ACC112 (cell line): ENCODE measurements around the gene HSPA12A.

Experiments used
- H2AFZ ChIP-seq: fragments of 200-600 bp; sonication (generic); one replicate; pipeline ENCODE4 v1.6.0; 2017; ENCODE audit warnings: antibody characterized with exemption, low read length; ENCODE audit not compliant: unreplicated experiment
- H3K27ac ChIP-seq: fragments of 200-600 bp; sonication (generic); 2 replicates; pipeline ENCODE4 v1.5.1; 2014; ENCODE audit warnings: low read depth, mild to moderate bottlenecking, antibody characterized with exemption, low read length, moderate library complexity
- H3K27me3 ChIP-seq: fragments of 200-600 bp; sonication (generic); 2 replicates; pipeline ENCODE4 v1.6.1; 2014; ENCODE audit warnings: mild to moderate bottlenecking, antibody characterized with exemption, low read length, moderate library complexity, mixed read lengths; ENCODE audit not compliant: insufficient read depth
- H3K36me3 ChIP-seq: fragments of 200-600 bp; sonication (generic); 2 replicates; pipeline ENCODE4 v1.6.1; 2016; ENCODE audit warnings: mild to moderate bottlenecking, antibody characterized with exemption, low read length, moderate library complexity, mixed read lengths; ENCODE audit not compliant: insufficient read depth
- H3K4me1 ChIP-seq: fragments of 200-600 bp; sonication (generic); one replicate; pipeline ENCODE4 v1.6.1; 2016; ENCODE audit warnings: low read length, mixed read lengths; ENCODE audit not compliant: insufficient read depth, unreplicated experiment, control insufficient read depth
- H3K4me3 ChIP-seq: fragments of 200-600 bp; sonication (generic); 2 replicates; pipeline ENCODE4 v1.5.1; 2014; ENCODE audit warnings: mild to moderate bottlenecking, low read depth, low read length
- H3K79me2 ChIP-seq: fragments of 200-600 bp; sonication (generic); one replicate; pipeline ENCODE4 v1.6.0; 2016; ENCODE audit warnings: low read length; ENCODE audit not compliant: control insufficient read depth, unreplicated experiment, insufficient read depth

HSPA12A gene

DNA sequence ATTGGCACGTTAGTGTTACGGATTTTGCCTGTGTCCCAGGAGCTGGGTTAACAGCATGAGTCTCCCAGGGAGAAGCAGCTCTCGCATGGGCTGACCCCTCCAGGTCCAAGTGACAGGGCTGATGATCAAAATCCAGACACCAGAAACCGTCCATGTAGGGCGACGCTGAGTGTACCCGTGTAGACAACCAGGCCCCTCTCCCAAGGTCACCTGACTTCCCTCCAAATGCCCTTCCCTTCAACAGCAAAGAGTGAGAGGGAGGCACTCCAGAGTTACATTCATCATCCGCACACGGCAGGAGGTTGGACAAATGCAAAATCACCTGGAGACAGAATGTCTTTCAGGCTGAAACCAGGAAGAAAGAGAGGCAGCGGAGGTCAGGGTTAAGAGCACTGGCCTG lies 14.9 kb upstream of the HSPA12A start:
- Histone ChIP-seq H3K4me3 (no peak overlapping the region), H3K27me3 (no peaks in the 10 kb centered on the region), H3K27ac (no peak overlapping the region), H3K36me3 (no peaks in the 10 kb centered on the region), H3K79me2 (no peaks in the 10 kb centered on the region), H3K4me1 (peaks cover 28% of the 10 kb centered on the region), H2AFZ (no peak overlapping the region)

DNA sequence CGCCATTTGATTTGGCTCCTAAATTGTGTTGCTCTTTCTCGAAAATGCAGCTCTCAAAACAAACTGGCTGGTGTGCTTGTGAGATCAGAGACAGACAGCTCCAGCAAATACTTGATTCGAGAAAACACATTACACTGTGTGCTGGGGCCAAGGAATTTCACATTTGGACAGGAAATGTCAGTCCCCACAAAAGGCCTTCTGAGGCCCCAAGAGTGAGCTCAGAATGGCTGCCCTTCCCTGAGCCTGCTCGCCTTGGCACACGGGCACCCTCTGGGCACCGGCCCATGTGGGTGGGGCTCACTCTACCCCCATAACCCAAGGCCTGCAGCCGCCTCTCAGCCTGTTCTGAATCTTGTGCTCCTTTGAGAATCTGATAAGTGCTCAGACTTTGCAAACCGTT lies 13.9 kb upstream of the HSPA12A start:
- no peaks in the 10 kb centered on the region for H3K36me3 ChIP-seq
- peak overlapping the region; percentile 9 for H2AFZ ChIP-seq
- no peak overlapping the region for H3K27ac ChIP-seq
- peaks cover 29% of the 10 kb centered on the region for H3K4me1 ChIP-seq
- no peaks in the 10 kb centered on the region for H3K27me3 ChIP-seq
- H3K79me2 ChIP-seq = no peaks in the 10 kb centered on the region
- no peak overlapping the region for H3K4me3 ChIP-seq

DNA sequence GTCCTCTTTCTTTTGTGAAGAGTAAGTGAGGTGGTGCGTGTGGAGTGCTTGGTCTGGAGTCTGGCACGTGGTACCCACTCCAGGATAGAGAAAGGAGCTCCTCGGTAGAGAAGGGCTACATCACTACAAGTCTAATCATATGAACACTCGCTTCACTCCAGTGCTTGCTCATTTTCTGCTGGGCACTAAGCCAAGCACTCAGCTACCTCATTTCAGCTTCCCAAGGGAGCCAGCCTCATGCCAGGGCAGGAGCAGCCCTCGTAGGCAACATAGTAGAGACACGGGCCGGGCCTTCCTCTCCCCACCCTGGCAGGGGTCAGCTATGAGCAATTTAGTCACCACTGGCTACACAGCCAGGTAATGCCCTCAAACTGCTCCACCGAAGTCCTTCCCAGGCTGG lies 11.4 kb upstream of the HSPA12A start:
- no peak overlapping the region for H3K4me3 ChIP-seq
- H3K79me2 ChIP-seq = no peaks in the 10 kb centered on the region
- no peak overlapping the region for H2AFZ ChIP-seq

DNA sequence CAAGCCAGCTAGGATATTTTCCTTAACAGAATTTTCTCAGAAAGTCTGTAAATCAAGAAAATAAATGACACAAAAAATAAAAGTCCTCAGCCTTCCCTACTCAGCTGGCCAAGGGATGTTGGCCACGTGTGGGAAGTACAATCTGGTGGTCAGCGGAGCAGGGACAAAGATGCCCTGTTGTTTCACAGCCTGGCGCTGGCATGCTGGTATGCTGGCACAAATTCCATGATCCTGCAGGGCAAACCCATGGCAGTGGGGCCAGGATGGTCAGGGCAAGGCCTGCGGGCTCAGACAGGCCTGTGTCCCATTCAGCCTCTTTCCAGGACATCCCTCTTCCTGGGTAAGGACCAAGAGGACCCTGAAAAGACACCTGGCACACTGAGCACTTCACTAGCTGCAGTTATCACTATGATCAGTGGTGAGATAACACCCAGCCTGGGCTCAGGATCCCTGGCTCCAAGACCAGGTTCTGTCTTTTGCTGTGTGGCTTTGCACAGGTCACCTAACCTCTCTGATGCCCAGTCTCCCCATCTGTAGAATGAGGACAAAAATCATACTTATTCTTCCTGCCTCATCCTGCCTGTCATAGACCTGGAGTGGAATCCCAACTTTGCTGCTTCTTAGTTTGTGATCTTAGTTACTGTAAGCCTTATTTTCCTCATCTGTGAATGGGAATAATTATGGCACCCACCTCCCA lies 10.8 kb upstream of the HSPA12A start:
- no peak overlapping the region for H3K27ac ChIP-seq

More for the DNA sequence above, 11.4 kb upstream of the HSPA12A start:
- no peak overlapping the region for H3K27ac ChIP-seq
- no peaks in the 10 kb centered on the region for H3K27me3 ChIP-seq
- H3K4me1 ChIP-seq = peaks cover 29% of the 10 kb centered on the region
- H3K36me3 ChIP-seq = no peaks in the 10 kb centered on the region

DNA sequence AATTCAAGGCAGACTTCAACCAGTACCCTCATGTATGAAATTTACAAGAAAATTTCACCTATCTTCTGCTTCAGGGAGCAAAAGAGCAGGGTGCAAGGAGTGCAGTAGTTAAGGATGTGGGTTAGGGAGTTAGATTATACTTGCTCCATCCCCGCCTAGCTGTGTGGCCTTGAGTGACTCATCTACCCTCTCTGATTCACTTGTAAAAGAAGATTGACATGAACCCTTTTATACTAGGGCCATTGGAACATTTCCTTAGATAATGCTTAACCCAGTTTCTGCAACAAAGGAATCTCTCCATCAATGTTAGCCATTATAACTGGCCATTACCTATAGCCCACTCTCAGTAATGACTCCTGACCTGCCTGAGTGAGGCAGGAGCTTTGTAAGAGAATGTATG lies 10.2 kb upstream of the HSPA12A start:
- H3K27ac ChIP-seq = no peak overlapping the region
- peaks cover 35% of the 10 kb centered on the region for H3K4me1 ChIP-seq
- H3K36me3 ChIP-seq = no peaks in the 10 kb centered on the region
- no peak overlapping the region for H3K4me3 ChIP-seq
- H2AFZ ChIP-seq = no peak overlapping the region
- no peaks in the 10 kb centered on the region for H3K27me3 ChIP-seq
- H3K79me2 ChIP-seq = no peaks in the 10 kb centered on the region

More for the DNA sequence above, 10.8 kb upstream of the HSPA12A start:
- Histone ChIP-seq H3K36me3 (no peaks in the 10 kb centered on the region), H2AFZ (no peak overlapping the region), H3K4me1 (peaks cover 33% of the 10 kb centered on the region), H3K79me2 (no peaks in the 10 kb centered on the region), H3K4me3 (no peak overlapping the region), H3K27me3 (no peaks in the 10 kb centered on the region)

DNA sequence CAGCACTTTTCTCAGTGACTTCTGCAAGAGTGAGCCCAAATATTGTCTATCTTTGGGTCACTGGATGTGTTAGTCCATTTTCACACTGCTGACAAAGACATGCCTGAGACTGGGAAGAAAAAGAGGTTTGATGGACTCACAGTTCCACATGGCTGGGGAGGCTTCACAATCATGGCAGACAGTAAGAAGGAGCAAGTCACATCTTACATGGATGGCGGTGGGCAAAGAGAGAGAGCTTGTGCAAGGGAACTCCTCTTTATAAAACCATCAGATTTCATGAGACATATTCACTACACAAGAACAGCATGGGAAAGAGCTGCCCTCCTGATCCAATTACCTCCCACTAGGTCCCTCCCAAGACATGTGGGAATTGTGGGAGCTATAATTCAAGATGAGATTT lies 6.1 kb upstream of the HSPA12A start:
- Histone ChIP-seq H3K79me2 (no peaks in the 10 kb centered on the region), H3K27me3 (no peaks in the 10 kb centered on the region), H3K4me1 (peaks cover 19% of the 10 kb centered on the region), H3K4me3 (no peak overlapping the region), H2AFZ (no peak overlapping the region), H3K27ac (no peak overlapping the region), H3K36me3 (no peaks in the 10 kb centered on the region)

DNA sequence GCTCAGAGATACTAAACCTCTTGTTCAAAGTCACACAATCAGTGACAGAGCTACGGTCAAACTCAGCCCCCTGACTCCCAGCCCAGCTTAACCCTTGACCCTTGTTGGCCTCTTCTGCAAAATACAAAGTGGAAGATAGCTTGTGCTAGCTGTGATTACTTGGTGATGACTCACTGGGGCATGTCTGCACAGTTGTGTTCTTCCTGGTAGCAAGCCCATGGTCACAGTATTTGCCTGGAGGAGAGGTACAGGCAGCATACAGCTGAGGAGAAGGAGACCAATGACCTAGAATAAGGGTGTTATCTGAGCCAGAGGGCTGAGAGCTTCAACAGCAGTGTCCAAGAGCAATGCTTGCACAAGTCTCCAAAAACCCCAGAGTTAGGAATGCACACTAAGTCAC lies 5.7 kb upstream of the HSPA12A start:
- Histone ChIP-seq H3K4me3 (no peak overlapping the region), H3K4me1 (peaks cover 15% of the 10 kb centered on the region), H3K27me3 (no peaks in the 10 kb centered on the region), H3K27ac (no peak overlapping the region), H3K36me3 (no peaks in the 10 kb centered on the region), H2AFZ (no peak overlapping the region), H3K79me2 (no peaks in the 10 kb centered on the region)

DNA sequence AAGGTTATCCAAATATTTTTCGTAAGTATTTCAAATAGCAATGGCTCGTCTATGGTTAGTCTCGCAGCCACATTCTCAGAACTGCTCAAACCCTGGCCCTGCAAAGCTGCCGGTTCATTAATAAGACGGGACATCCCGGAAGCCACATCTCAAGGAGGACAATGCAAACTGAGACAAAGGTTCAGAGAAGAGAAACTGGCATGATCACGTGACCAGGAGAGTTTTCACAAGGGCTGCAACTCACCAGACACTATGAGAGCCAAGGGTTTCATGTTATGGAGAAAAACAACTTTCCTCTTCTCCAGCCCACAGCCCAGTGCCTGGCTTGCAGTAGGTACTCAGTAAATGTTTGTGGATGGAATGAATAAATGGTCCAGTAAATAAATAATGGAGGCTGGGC lies 5.0 kb upstream of the HSPA12A start:
- Histone ChIP-seq H3K79me2 (no peaks in the 10 kb centered on the region), H3K4me3 (no peak overlapping the region), H3K27me3 (no peaks in the 10 kb centered on the region), H3K36me3 (no peaks in the 10 kb centered on the region), H3K27ac (no peak overlapping the region), H2AFZ (no peak overlapping the region), H3K4me1 (peaks cover 8% of the 10 kb centered on the region)

DNA sequence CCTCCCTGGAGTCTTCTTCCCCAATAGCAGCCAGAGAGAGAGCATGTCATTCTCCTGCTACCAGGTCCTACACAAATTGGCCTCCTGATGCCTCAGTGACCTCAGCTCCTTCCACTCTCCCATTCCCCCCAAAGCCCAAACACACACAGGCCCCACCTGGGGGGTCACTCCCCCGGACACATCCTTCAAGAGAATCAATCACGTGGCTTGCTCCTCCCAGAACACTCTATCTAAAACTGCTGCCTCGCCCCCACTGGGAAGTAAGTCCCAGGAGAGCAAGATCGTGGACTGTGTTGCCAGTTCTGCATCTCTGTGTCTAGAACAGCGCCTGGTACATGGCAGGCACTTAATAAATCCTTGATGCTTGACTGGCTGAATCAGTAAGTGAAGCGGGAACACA lies 2.5 kb upstream of the HSPA12A start:
- Histone ChIP-seq H3K79me2 (no peaks in the 10 kb centered on the region), H3K36me3 (no peaks in the 10 kb centered on the region), H2AFZ (no peak overlapping the region), H3K4me1 (peaks cover 6% of the 10 kb centered on the region), H3K27me3 (peaks cover 8% of the 10 kb centered on the region; the same call in 1 of the 2 replicates), H3K4me3 (no peak overlapping the region), H3K27ac (no peak overlapping the region)

DNA sequence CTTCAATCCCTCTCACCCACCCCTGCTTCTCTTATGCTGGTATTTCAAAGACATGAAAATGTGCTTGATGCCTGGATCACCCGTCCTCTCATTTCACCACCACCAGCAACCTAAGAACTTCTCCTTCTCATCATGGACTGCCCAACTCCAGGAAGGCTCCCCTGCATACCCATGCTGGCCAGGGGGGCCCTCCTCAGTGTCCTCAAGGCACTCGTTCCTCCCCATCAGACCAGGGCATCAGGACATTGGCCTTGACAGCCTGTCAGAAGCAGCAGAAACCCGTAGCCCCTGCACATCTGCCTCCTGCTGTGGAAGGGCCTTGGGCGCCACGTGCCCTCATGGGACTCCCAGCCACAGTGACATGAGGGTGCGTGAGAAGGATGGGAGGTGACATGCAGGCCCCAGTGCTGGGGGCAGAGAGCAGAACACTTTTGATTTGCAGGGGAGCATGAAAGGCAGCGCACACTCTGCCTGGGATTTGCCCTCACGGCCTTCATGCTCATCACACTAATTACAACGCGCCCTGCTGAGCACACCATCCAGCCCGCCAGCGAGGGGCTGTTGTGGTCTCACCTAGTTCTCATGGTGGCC lies 1.9 kb upstream of the HSPA12A start:
- no peak overlapping the region for H2AFZ ChIP-seq
- H3K27me3 ChIP-seq = peaks cover 8% of the 10 kb centered on the region; the same call in 1 of the 2 replicates
- H3K27ac ChIP-seq = no peak overlapping the region
- no peak overlapping the region for H3K4me3 ChIP-seq
- no peaks in the 10 kb centered on the region for H3K79me2 ChIP-seq
- H3K4me1 ChIP-seq = peaks cover 6% of the 10 kb centered on the region
- H3K36me3 ChIP-seq = no peaks in the 10 kb centered on the region
